ENCODE results near the gene LIMS4.
"Not testable (repeated sequence)": the region's sequence is repeated elsewhere in the genome, so short reads cannot be mapped to it uniquely, and the experiment has no call there.

LIMS4 gene

GRCh38 chr2:110450951-110451350, 21.7 kb downstream of the LIMS4 start:
- DNase-seq (ENCODE audit: low read depth): not testable (repeated sequence)

GRCh38 chr2:110449127-110449947, 23.3 kb downstream of the LIMS4 start:
- DNase-seq (ENCODE audit: low read depth): not testable (repeated sequence)

DNA sequence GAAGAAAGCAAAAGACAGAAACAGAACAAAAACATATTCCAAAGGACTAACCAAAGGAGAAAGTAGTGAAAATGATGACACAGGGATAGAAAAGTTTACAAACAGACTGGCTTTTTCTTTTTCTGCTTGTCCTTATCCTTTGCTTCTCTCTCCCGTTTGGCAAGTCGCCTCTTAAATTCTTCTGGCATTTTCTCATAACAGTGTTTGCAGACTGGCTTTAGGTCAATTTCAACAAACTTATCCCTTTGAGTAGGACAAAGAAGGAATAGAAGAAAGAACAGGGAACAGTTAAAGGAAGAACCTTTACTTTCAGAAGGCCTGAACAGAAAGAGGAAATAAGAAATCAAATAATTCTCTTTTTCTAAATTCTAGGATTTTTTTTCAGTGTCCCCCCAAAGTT, 26.0 kb downstream of the LIMS4 start:
- not testable (repeated sequence) for DNase-seq (ENCODE audit: low read depth)

- not testable (repeated sequence) for DNase-seq (ENCODE audit: low read depth)
These were observed 29.2 kb downstream of the LIMS4 start for GRCh38 chr2:110443305-110444005.

GRCh38 chr2:110441905-110442304, 30.7 kb downstream of the LIMS4 start:
- DNase-seq (ENCODE audit: low read depth): not testable (repeated sequence)

- not testable (repeated sequence) for DNase-seq (ENCODE audit: low read depth)
These were observed 38.1 kb downstream of the LIMS4 start for GRCh38 chr2:110434565-110434964.

- not testable (repeated sequence) for DNase-seq (ENCODE audit: low read depth)
These were observed 46.9 kb downstream of the LIMS4 start for GRCh38 chr2:110425725-110426124.

DNA sequence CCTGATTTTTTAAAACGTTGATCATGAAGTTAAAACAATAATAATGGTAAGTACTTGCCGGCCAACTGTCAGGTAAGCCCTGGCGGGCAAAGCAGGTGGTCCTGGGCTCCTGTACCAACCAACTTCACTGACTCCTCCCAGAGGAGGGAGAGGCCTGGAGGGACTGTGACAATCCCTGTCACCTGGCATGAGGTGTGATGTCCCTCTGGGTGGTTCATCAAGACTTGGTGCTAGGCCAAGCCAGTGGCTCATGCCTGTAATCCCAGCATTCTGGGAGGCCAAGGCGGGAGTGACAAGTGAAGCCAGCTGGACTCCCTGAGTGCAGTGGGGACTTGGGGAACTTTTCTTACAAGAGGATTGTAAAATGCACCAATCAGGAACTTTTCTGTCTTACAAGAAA, 48.2 kb downstream of the LIMS4 start:
- not testable (repeated sequence) for DNase-seq (ENCODE audit: low read depth)

DNA sequence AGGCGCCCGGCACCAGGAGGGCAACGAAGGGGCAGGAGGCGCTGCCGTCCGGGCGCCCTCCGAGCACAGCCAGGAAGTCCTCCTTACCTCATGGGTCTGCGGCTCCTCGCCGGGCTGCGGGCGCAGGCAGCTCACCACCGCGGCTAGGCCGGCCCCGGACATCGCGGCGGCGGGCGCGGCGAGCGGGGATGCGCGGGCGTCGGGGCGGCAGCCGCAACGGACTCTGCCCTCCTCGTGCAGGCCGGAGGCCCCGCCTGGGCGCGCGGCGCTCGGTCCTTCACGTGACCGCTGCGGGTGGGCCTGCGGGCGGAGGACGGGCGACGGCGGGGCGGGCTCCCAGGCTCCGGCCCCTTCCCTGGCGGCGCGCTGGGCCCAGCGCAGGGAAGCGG, 49.0 kb downstream of the LIMS4 start:
- DNase-seq (ENCODE audit: low read depth): not testable (repeated sequence)

- DNase-seq (ENCODE audit: low read depth): not testable (repeated sequence)
These were observed 49.6 kb downstream of the LIMS4 start for GRCh38 chr2:110422852-110423573.

GRCh38 chr2:110420641-110421354, 51.8 kb downstream of the LIMS4 start:
- not testable (repeated sequence) for DNase-seq (ENCODE audit: low read depth)

DNA sequence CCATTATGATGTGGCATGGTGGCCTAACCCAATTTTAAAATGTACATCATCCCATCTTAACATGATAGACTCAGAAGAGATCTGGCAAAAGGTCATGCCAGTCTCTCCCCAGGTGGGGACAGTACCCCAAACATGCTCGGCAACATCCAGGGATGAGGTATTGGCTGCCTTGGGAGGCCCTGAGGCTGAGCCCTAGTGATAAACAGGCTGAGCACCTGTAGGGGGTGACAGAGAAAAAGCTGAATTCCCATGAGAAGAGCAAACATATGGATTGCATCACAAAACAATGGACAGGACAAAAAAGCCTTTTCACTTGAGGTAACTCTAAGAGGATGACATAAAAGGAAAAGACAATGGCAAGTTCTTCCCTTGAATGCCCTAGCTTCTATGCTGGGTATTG, 65.5 kb downstream of the LIMS4 start:
- DNase-seq (ENCODE audit: low read depth): not testable (repeated sequence)

GRCh38 chr2:110404988-110405387, 67.6 kb downstream of the LIMS4 start:
- DNase-seq (ENCODE audit: low read depth): not testable (repeated sequence)

- DNase-seq (ENCODE audit: low read depth): not testable (repeated sequence)
These were observed 68.4 kb downstream of the LIMS4 start for GRCh38 chr2:110404246-110404645.

GRCh38 chr2:110401001-110401618, 71.5 kb downstream of the LIMS4 start:
- not testable (repeated sequence) for DNase-seq (ENCODE audit: low read depth)

GRCh38 chr2:110399378-110399777, 73.2 kb downstream of the LIMS4 start:
- not testable (repeated sequence) for DNase-seq (ENCODE audit: low read depth)

DNA sequence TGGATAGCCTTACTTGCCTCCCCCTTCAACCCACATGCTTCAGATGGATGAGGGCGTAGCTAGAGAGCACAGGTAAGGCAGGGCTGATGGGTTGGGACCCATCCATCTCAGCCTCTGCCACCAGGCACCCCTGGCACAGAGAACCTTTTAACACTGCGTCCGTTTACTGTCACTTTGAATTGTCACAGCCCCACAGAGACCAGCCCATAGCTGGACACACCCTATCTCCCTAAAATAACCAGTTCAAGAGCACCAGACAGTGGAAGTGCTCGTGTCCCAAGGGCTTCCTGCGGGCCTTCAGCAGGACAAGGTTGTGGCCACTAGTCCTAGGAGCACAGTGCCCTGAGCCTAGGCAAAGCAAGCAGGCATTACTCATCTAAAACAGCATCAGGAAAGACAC, 76.6 kb downstream of the LIMS4 start:
- DNase-seq (ENCODE audit: low read depth): not testable (repeated sequence)

Data from HS-27A (cell line).